ENCODE results near the gene CPSF3. TPM values are rescaled to one million over a fixed set of nuclear protein-coding genes. Genes with fewer than 3 reads are reported as not detected.

CPSF3 gene
- total and polyA plus RNA-seq, 5 donors, result 13.1 to 19.7 (median 15.1) TPM

- intact Hi-C loops (cut with DNase I), result no loop called here
- Histone ChIP-seq H3K9me3 (ENCODE audit: control insufficient read depth, low read length) (no peaks in the 10 kb centered on the region), H3K4me3 (ENCODE audit: low read length) (peak overlapping the region; percentile 83), H3K27ac (ENCODE audit: low read length) (no peak overlapping the region), H3K27me3 (ENCODE audit: control insufficient read depth, insufficient read depth) (no peaks in the 10 kb centered on the region), H3K4me1 (ENCODE audit: control insufficient read depth, insufficient read depth, low read length) (peaks cover 3% of the 10 kb centered on the region)
- DNase-seq (no peak), ATAC-seq (peak in 1 of 2 donors; percentile 1)
- WGBS, result 33% methylated on average over 24 of the region's 24 CpGs
Measured at GRCh38 chr2:9473308-9473984, 50.0 kb downstream of the CPSF3 start.

GRCh38 chr2:9473985-9474360, 50.5 kb downstream of the CPSF3 start:
- peak; percentile 54 to 67 for ATAC-seq
- Histone ChIP-seq H3K27ac (ENCODE audit: low read length) (peak overlapping the region; percentile 48), H3K4me3 (ENCODE audit: low read length) (peak overlapping the region; percentile 83), H3K9me3 (ENCODE audit: control insufficient read depth, low read length) (no peaks in the 10 kb centered on the region), H3K4me1 (ENCODE audit: control insufficient read depth, insufficient read depth, low read length) (peaks cover 3% of the 10 kb centered on the region), H3K27me3 (ENCODE audit: control insufficient read depth, insufficient read depth) (no peaks in the 10 kb centered on the region)
- intact Hi-C loops (cut with DNase I), result no loop called here
- DNase-seq, result peak; percentile 46 to 81 (median 80)
- 6% methylated on average over 39 of the region's 39 CpGs for WGBS

GRCh38 chr2:9474361-9475057, 51.1 kb downstream of the CPSF3 start, which contains the start of gene IAH1:
IAH1 (plus strand) TSS chr2:9474551; CDS start chr2:9474567, 16 bp downstream.
- under 1% methylated on average over 91 of the region's 91 CpGs for WGBS
- intact Hi-C loops (cut with DNase I), result no loop called here
- peak; percentile 92 for ATAC-seq
- H3K9me3 ChIP-seq (ENCODE audit: control insufficient read depth, low read length), result no peaks in the 10 kb centered on the region
- H3K27ac ChIP-seq (ENCODE audit: low read length), result peak within 1 kb of the TSS; percentile 83
- peaks cover 3% of the 10 kb centered on the region for H3K4me1 ChIP-seq (ENCODE audit: control insufficient read depth, insufficient read depth, low read length)
- H3K4me3 ChIP-seq (ENCODE audit: low read length), result peak within 1 kb of the TSS; percentile 83
- DNase-seq, result peak; percentile 68 to 92 (median 89)
- no peaks in the 10 kb centered on the region for H3K27me3 ChIP-seq (ENCODE audit: control insufficient read depth, insufficient read depth)

GRCh38 chr2:9477914-9478313, 54.5 kb downstream of the CPSF3 start:
- DNase-seq (no peak), ATAC-seq (no peak)
- WGBS, result 84% methylated on average over 7 of the region's 7 CpGs
- H3K27me3 ChIP-seq (ENCODE audit: control insufficient read depth, insufficient read depth), result no peaks in the 10 kb centered on the region
- no peaks in the 10 kb centered on the region for H3K9me3 ChIP-seq (ENCODE audit: control insufficient read depth, low read length)
- no peak overlapping the region for H3K4me3 ChIP-seq (ENCODE audit: low read length)
- peaks cover 3% of the 10 kb centered on the region for H3K4me1 ChIP-seq (ENCODE audit: control insufficient read depth, insufficient read depth, low read length)
- intact Hi-C loops (cut with DNase I), result no loop called here
- no peak overlapping the region for H3K27ac ChIP-seq (ENCODE audit: low read length)

- intact Hi-C loops (cut with DNase I), result no loop called here
- Histone ChIP-seq H3K4me3 (ENCODE audit: low read length) (no peak overlapping the region), H3K27me3 (ENCODE audit: control insufficient read depth, insufficient read depth) (no peaks in the 10 kb centered on the region), H3K4me1 (ENCODE audit: control insufficient read depth, insufficient read depth, low read length) (peaks cover 3% of the 10 kb centered on the region), H3K9me3 (ENCODE audit: control insufficient read depth, low read length) (no peaks in the 10 kb centered on the region), H3K27ac (ENCODE audit: low read length) (no peak overlapping the region)
- ATAC-seq, result no peak
- WGBS, result 75% methylated on average over 3 of the region's 3 CpGs
- DNase-seq, result no peak
Measured at GRCh38 chr2:9478526-9478925, 55.1 kb downstream of the CPSF3 start.

GRCh38 chr2:9480157-9480556, 56.7 kb downstream of the CPSF3 start:
- Histone ChIP-seq H3K27me3 (ENCODE audit: control insufficient read depth, insufficient read depth) (no peaks in the 10 kb centered on the region), H3K4me1 (ENCODE audit: control insufficient read depth, insufficient read depth, low read length) (peaks cover 3% of the 10 kb centered on the region), H3K27ac (ENCODE audit: low read length) (no peak overlapping the region), H3K4me3 (ENCODE audit: low read length) (no peak overlapping the region), H3K9me3 (ENCODE audit: control insufficient read depth, low read length) (no peaks in the 10 kb centered on the region)
- intact Hi-C loops (cut with DNase I), result no loop called here
- no peak for ATAC-seq
- no peak for DNase-seq
- WGBS, result 95% methylated on average over 4 of the region's 4 CpGs

- no peaks in the 10 kb centered on the region for H3K9me3 ChIP-seq (ENCODE audit: control insufficient read depth, low read length)
- H3K27ac ChIP-seq (ENCODE audit: low read length), result no peak overlapping the region
- no peak overlapping the region for H3K4me3 ChIP-seq (ENCODE audit: low read length)
- no peaks in the 10 kb centered on the region for H3K4me1 ChIP-seq (ENCODE audit: control insufficient read depth, insufficient read depth, low read length)
- intact Hi-C loops (cut with DNase I), result no loop called here
- DNase-seq, result no peak
- H3K27me3 ChIP-seq (ENCODE audit: control insufficient read depth, insufficient read depth), result no peaks in the 10 kb centered on the region
- no peak for ATAC-seq
Measured at GRCh38 chr2:9483107-9483506, 59.7 kb downstream of the CPSF3 start.

- ATAC-seq (no peak), DNase-seq (no peak)
- Histone ChIP-seq H3K9me3 (ENCODE audit: control insufficient read depth, low read length) (no peaks in the 10 kb centered on the region), H3K4me1 (ENCODE audit: control insufficient read depth, insufficient read depth, low read length) (no peaks in the 10 kb centered on the region), H3K4me3 (ENCODE audit: low read length) (no peak overlapping the region), H3K27ac (ENCODE audit: low read length) (no peak overlapping the region), H3K27me3 (ENCODE audit: control insufficient read depth, insufficient read depth) (no peaks in the 10 kb centered on the region)
- 85% methylated on average over 5 of the region's 5 CpGs for WGBS
- intact Hi-C loops (cut with DNase I), result no loop called here
Measured at GRCh38 chr2:9484533-9484932, 61.1 kb downstream of the CPSF3 start.

GRCh38 chr2:9488583-9489547, 65.4 kb downstream of the CPSF3 start:
- WGBS, result 97% methylated on average over 1 of the region's 1 CpG
- ATAC-seq (no peak), DNase-seq (no peak)
- H3K4me1 ChIP-seq (ENCODE audit: control insufficient read depth, insufficient read depth, low read length), result no peaks in the 10 kb centered on the region
- H3K27me3 ChIP-seq (ENCODE audit: control insufficient read depth, insufficient read depth), result no peaks in the 10 kb centered on the region
- H3K9me3 ChIP-seq (ENCODE audit: control insufficient read depth, low read length), result no peaks in the 10 kb centered on the region
- no peak overlapping the region for H3K27ac ChIP-seq (ENCODE audit: low read length)
- H3K4me3 ChIP-seq (ENCODE audit: low read length), result no peak overlapping the region
- intact Hi-C loops (cut with DNase I), result no loop called here

- H3K4me1 ChIP-seq (ENCODE audit: control insufficient read depth, insufficient read depth, low read length), result no peaks in the 10 kb centered on the region
- no peak overlapping the region for H3K27ac ChIP-seq (ENCODE audit: low read length)
- WGBS, result 86% methylated on average over 2 of the region's 2 CpGs
- ATAC-seq (no peak), DNase-seq (no peak)
- no peaks in the 10 kb centered on the region for H3K27me3 ChIP-seq (ENCODE audit: control insufficient read depth, insufficient read depth)
- intact Hi-C loops (cut with DNase I), result no loop called here
- H3K9me3 ChIP-seq (ENCODE audit: control insufficient read depth, low read length), result no peaks in the 10 kb centered on the region
- H3K4me3 ChIP-seq (ENCODE audit: low read length), result no peak overlapping the region
Measured at GRCh38 chr2:9490789-9491188, 67.3 kb downstream of the CPSF3 start.

- no peaks in the 10 kb centered on the region for H3K9me3 ChIP-seq (ENCODE audit: control insufficient read depth, low read length)
- H3K4me3 ChIP-seq (ENCODE audit: low read length), result no peak overlapping the region
- no peaks in the 10 kb centered on the region for H3K27me3 ChIP-seq (ENCODE audit: control insufficient read depth, insufficient read depth)
- ATAC-seq (no peak), DNase-seq (no peak)
- WGBS, result 33% methylated on average over 2 of the region's 2 CpGs
- no peak overlapping the region for H3K27ac ChIP-seq (ENCODE audit: low read length)
- intact Hi-C loops (cut with DNase I), result no loop called here
- H3K4me1 ChIP-seq (ENCODE audit: control insufficient read depth, insufficient read depth, low read length), result no peaks in the 10 kb centered on the region
Measured at GRCh38 chr2:9492927-9493326, 69.5 kb downstream of the CPSF3 start.

Measured in right cardiac atrium (tissue), 5 donors.